NOMO-1 treated with DMSO at 0.1 percent for 48 hours (cell line): ENCODE results near the gene TRHDE.

ENCODE experiments used
- DNase-seq: peaks from one replicate; lab custom pipeline; 2025; ENCODE audit not compliant: unreplicated experiment; lab: John Stamatoyannopoulos, UW

TRHDE gene

GRCh38 chr12:72315858-72316257, 43.7 kb downstream of the TRHDE start:
- no peak for DNase-seq

GRCh38 chr12:72318341-72318740, 46.2 kb downstream of the TRHDE start:
- DNase-seq: no peak

- DNase-seq: no peak
These were observed 51.7 kb downstream of the TRHDE start for GRCh38 chr12:72323881-72324280.

- no peak for DNase-seq
These were observed 58.1 kb downstream of the TRHDE start for GRCh38 chr12:72330301-72330700.

GRCh38 chr12:72330784-72331183, 58.6 kb downstream of the TRHDE start:
- DNase-seq: no peak

GRCh38 chr12:72337382-72337781, 65.2 kb downstream of the TRHDE start:
- DNase-seq: no peak

- DNase-seq: no peak
These were observed 65.8 kb downstream of the TRHDE start for GRCh38 chr12:72337946-72338345.

- no peak for DNase-seq
These were observed 66.3 kb downstream of the TRHDE start for GRCh38 chr12:72338437-72338836.

- DNase-seq: peak; percentile 19
These were observed 74.3 kb downstream of the TRHDE start for GRCh38 chr12:72346363-72346944.

- DNase-seq: no peak
These were observed 77.3 kb downstream of the TRHDE start for GRCh38 chr12:72349491-72349890.

- DNase-seq: no peak
These were observed 87.2 kb downstream of the TRHDE start for GRCh38 chr12:72359416-72359815.

- DNase-seq: no peak
These were observed 93.0 kb downstream of the TRHDE start for GRCh38 chr12:72365151-72365550.

GRCh38 chr12:72366255-72366654, 94.1 kb downstream of the TRHDE start:
- DNase-seq: no peak

- DNase-seq: no peak
These were observed 96.1 kb downstream of the TRHDE start for GRCh38 chr12:72368298-72368697.

GRCh38 chr12:72368719-72369422, 96.7 kb downstream of the TRHDE start:
- DNase-seq: no peak

GRCh38 chr12:72369423-72369959, 97.3 kb downstream of the TRHDE start:
- no peak for DNase-seq

- DNase-seq: no peak
These were observed 108.3 kb downstream of the TRHDE start for GRCh38 chr12:72380441-72380840.

- DNase-seq: no peak
These were observed 116.2 kb downstream of the TRHDE start for GRCh38 chr12:72388322-72388721.

GRCh38 chr12:72390146-72390545, 118.0 kb downstream of the TRHDE start:
- DNase-seq: no peak

- DNase-seq: no peak
These were observed 133.9 kb downstream of the TRHDE start for GRCh38 chr12:72406111-72406510.

- DNase-seq: no peak
These were observed 160.0 kb downstream of the TRHDE start for GRCh38 chr12:72432037-72432604.

- no peak for DNase-seq
These were observed 161.1 kb downstream of the TRHDE start for GRCh38 chr12:72433298-72433697.
